Cardiac fibroblast (primary cell): ENCODE data around the gene DUSP19.
A peak's percentile ranks its signal among the peaks of the same experiment; 100 is the strongest.

Experiments used
- DNase-seq, 2 donors: peaks; one replicate each; pipeline versions ENCODE4 v3.0.0 to v3.0.0-alpha.2; 2010; ENCODE audit warnings: low read depth in 2 of 2
- H3K4me3 ChIP-seq, 2 donors: replicated peaks in 1 of 2; 1 replicate in 1 of 2; 2 replicates in 1 of 2; pipeline ENCODE4 v1.5.1; 2011; ENCODE audit warnings: low read depth in 2 of 2, low read length in 2 of 2, mild to moderate bottlenecking in 2 of 2, moderate library complexity in 1 of 2
- TF ChIP-seq, protein P1 (sequence below): IDR thresholded peaks from one replicate; pipeline ENCODE4 v1.5.1; 2011; ENCODE audit warnings: low read depth, mild to moderate bottlenecking, low read length, inconsistent platforms

DUSP19 gene

GRCh38 chr2:183049420-183049819 is 29.1 kb upstream of the DUSP19 start:
- H3K4me3 ChIP-seq = no peak overlapping the region
- TF ChIP-seq, protein P1, sequence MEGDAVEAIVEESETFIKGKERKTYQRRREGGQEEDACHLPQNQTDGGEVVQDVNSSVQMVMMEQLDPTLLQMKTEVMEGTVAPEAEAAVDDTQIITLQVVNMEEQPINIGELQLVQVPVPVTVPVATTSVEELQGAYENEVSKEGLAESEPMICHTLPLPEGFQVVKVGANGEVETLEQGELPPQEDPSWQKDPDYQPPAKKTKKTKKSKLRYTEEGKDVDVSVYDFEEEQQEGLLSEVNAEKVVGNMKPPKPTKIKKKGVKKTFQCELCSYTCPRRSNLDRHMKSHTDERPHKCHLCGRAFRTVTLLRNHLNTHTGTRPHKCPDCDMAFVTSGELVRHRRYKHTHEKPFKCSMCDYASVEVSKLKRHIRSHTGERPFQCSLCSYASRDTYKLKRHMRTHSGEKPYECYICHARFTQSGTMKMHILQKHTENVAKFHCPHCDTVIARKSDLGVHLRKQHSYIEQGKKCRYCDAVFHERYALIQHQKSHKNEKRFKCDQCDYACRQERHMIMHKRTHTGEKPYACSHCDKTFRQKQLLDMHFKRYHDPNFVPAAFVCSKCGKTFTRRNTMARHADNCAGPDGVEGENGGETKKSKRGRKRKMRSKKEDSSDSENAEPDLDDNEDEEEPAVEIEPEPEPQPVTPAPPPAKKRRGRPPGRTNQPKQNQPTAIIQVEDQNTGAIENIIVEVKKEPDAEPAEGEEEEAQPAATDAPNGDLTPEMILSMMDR = no peak
- DNase-seq = no peak

- DNase-seq = no peak
- H3K4me3 ChIP-seq = no peak overlapping the region
- TF ChIP-seq, protein P1 = no peak
These were observed 21.1 kb upstream of the DUSP19 start for GRCh38 chr2:183057333-183057985.

DNA sequence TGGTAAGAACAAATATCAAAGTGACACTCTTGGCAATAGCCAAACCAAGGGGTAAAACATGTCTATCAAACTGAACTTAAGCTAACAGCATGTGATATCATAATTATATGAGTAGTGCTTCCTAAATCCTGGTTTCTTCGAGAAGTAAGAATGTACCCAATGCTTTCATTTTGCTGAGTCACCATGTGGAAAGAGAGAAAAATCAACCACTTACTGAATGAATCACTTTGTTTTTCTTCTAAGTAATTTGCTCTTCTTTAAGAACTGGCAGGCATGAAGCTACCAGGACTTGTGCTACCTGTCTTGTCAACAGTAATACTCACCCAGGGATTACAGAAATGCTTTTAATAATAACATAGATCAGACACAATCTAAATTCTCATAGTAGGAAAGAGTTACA is 19.0 kb upstream of the DUSP19 start:
- no peak overlapping the region for H3K4me3 ChIP-seq
- peak; percentile 76 to 93 for DNase-seq
- TF ChIP-seq, protein P1 = no peak

DNA sequence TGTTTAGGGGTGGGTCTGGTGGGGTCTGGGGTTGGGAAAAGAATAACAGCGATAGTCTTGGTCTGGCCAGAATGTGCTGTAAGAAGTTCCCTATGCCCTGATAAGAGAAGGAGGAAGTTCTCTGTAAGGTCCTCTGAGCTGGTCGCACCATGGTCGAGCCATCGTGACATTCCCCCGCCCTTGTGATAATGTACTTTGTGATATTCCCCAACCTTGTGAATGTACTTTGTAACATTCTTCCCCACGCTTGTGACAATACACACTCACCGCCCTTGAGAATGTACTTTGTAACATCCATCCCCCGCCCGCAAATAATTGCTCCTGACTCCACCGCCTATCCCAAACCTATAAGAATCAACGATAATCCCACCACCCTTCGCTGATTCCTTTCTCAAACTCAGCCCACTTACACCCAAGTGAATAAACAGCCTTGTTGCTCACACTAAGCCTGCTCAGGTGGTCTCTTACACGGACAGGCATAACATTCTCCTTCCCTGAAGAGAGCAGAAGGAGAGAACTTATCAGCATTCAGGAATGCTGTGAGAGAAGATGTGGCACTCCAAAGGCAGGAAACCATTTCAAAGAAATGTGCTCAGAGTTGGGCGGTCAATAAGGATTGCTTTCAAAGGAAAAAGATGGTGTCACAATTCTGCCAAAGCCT is 17.8 kb upstream of the DUSP19 start:
- TF ChIP-seq, protein P1 = no peak
- no peak for DNase-seq
- no peak overlapping the region for H3K4me3 ChIP-seq

- peak; percentile 83 to 92 for DNase-seq
- H3K4me3 ChIP-seq = no peak overlapping the region
- TF ChIP-seq, protein P1 = no peak
These were observed 15.5 kb upstream of the DUSP19 start for GRCh38 chr2:183063083-183063482.

DNA sequence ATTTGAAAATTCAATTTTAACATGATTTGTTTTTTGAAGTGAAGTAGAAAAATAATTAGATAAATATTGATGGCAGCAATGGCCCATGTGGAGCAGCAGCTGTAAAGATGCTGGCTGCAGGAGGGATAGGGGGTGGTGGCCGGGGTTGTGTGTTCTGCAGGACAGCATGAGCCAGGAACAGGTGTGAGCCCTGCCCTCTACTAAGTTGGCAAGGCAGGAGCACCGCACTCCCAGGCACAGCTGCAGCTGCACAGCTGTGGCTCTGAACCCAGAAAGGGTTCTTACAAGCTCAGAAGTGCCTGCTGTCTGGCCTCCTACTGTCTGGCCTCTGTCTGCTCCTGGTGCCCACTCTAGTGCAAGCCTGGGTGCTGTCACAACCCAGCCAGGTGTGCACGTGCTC is 10.0 kb upstream of the DUSP19 start:
- H3K4me3 ChIP-seq = no peak overlapping the region
- TF ChIP-seq, protein P1 = no peak
- no peak for DNase-seq
